ENCODE data around the gene USP37. TPM values are rescaled to one million over a fixed set of nuclear protein-coding genes. Genes with fewer than 3 reads are reported as not detected.

USP37 gene
- polyA plus RNA-seq, 3 donors, result 2.7 to 4.9 (median 2.7) TPM

GRCh38 chr2:218576854-218577253, 8.7 kb upstream of the USP37 start:
- no peak overlapping the region for H2AFZ ChIP-seq (ENCODE audit: insufficient read depth, low read depth, low read length, poor library complexity, severe bottlenecking)
- no peak for DNase-seq
- H3K9ac ChIP-seq (ENCODE audit: insufficient read depth, low read length, poor library complexity, severe bottlenecking), result no peak overlapping the region
- H3K79me2 ChIP-seq (ENCODE audit: insufficient read depth, low read length), result peaks cover 87% of the 10 kb centered on the region
- no peaks in the 10 kb centered on the region for H3K9me3 ChIP-seq (replicated peaks in 1 of 2; ENCODE audit: control insufficient read depth in 1 of 2, insufficient read depth in 1 of 2, low read length in 2 of 2)
- H3K27me3 ChIP-seq (ENCODE audit: control insufficient read depth in 2 of 2, insufficient read depth in 2 of 2, low read length in 2 of 2), result no peaks in the 10 kb centered on the region
- no peaks in the 10 kb centered on the region for H3K9me3 Mint-ChIP-seq
- H3K4me2 ChIP-seq (replicated peaks; ENCODE audit: extremely low read depth, low read length, poor library complexity, severe bottlenecking), result no peak overlapping the region
- H3K4me1 ChIP-seq (ENCODE audit: control insufficient read depth in 1 of 2, insufficient read depth in 2 of 2, low read length in 2 of 2), result no peaks in the 10 kb centered on the region
- WGBS (ENCODE audit: insufficient coverage), result 100% methylated on average over 3 of the region's 4 CpGs
- H3K27ac Mint-ChIP-seq, result peak overlapping the region in 3 of 7 donors; percentile 31 to 79 (median 40)
- H3K4me3 Mint-ChIP-seq, result no peak overlapping the region
- peaks cover 38 to 62% of the 10 kb centered on the region in 2 donors for H3K36me3 Mint-ChIP-seq
- H3K27me3 Mint-ChIP-seq (ENCODE audit: low read depth in 3 of 3), result no peaks in the 10 kb centered on the region
- H3K4me1 Mint-ChIP-seq, result no peaks in the 10 kb centered on the region
- no peak overlapping the region for H3K4me3 ChIP-seq (replicated peaks in 1 of 3; ENCODE audit: low read depth in 2 of 3, low read length in 3 of 3)
- TF ChIP-seq CTCF (IDR thresholded peaks at IDR 0.05), result no peak
- intact Hi-C loops (cut with micrococcal nuclease), result no loop called here
- H3K36me3 ChIP-seq (replicated peaks in 1 of 2; ENCODE audit: control insufficient read depth in 1 of 2, insufficient read depth in 2 of 2, low read length in 2 of 2), result peaks cover 25 to 79% of the 10 kb centered on the region in 2 donors
- no peak overlapping the region for H3K27ac ChIP-seq (ENCODE audit: low read depth in 1 of 2, low read length in 2 of 2)
- H4K20me1 ChIP-seq (ENCODE audit: insufficient read depth, low read length), result peaks cover 47% of the 10 kb centered on the region

GRCh38 chr2:218570850-218571249, 2.7 kb upstream of the USP37 start:
- Histone ChIP-seq H3K27ac (ENCODE audit: low read depth in 1 of 2, low read length in 2 of 2) (peak overlapping the region in 1 of 2 donors; percentile 96), H2AFZ (ENCODE audit: insufficient read depth, low read depth, low read length, poor library complexity, severe bottlenecking) (no peak overlapping the region), H3K4me1 (ENCODE audit: control insufficient read depth in 1 of 2, insufficient read depth in 2 of 2, low read length in 2 of 2) (peaks cover 24 to 27% of the 10 kb centered on the region in 2 donors), H3K9me3 (replicated peaks in 1 of 2; ENCODE audit: control insufficient read depth in 1 of 2, insufficient read depth in 1 of 2, low read length in 2 of 2) (no peaks in the 10 kb centered on the region), H3K9ac (ENCODE audit: insufficient read depth, low read length, poor library complexity, severe bottlenecking) (no peak overlapping the region), H3K27me3 (ENCODE audit: control insufficient read depth in 2 of 2, insufficient read depth in 2 of 2, low read length in 2 of 2) (no peaks in the 10 kb centered on the region), H4K20me1 (ENCODE audit: insufficient read depth, low read length) (peaks cover 24% of the 10 kb centered on the region), H3K4me3 (replicated peaks in 1 of 3; ENCODE audit: low read depth in 2 of 3, low read length in 3 of 3) (no peak overlapping the region), H3K36me3 (replicated peaks in 1 of 2; ENCODE audit: control insufficient read depth in 1 of 2, insufficient read depth in 2 of 2, low read length in 2 of 2) (peaks cover 11 to 38% of the 10 kb centered on the region in 2 donors), H3K79me2 (ENCODE audit: insufficient read depth, low read length) (peaks cover 95% of the 10 kb centered on the region), H3K4me2 (replicated peaks; ENCODE audit: extremely low read depth, low read length, poor library complexity, severe bottlenecking) (no peak overlapping the region)
- DNase-seq, result no peak
- Mint-ChIP-seq H3K9me3 (no peaks in the 10 kb centered on the region), H3K27ac (peak overlapping the region in 3 of 7 donors; percentile 37 to 99 (median 81)), H3K27me3 (ENCODE audit: low read depth in 3 of 3) (no peaks in the 10 kb centered on the region), H3K4me3 (no peak overlapping the region), H3K36me3 (peaks cover 29 to 37% of the 10 kb centered on the region in 2 donors), H3K4me1 (peaks cover 41% of the 10 kb centered on the region)
- no peak for TF ChIP-seq CTCF (IDR thresholded peaks at IDR 0.05)
- WGBS (ENCODE audit: insufficient coverage), result no CpG with 5 or more reads among the region's 6 CpGs
- intact Hi-C loops (cut with micrococcal nuclease), result no loop called here
